Mucosa of descending colon (tissue), 3 donors: Measurements from ENCODE around the gene GSG1L. TPM values are rescaled to one million over a fixed set of nuclear protein-coding genes. Genes with fewer than 3 reads are reported as not detected.

Experiments
- ATAC-seq: fragments of 200-7000 bp; cut with Tn5 transposase; one replicate; pipeline ENCODE4 v1.9.1; 2020; ENCODE audit warnings: mild to moderate bottlenecking, moderate library complexity
- DNase-seq, 3 donors: peaks; one replicate each; pipeline ENCODE4 v3.0.0-alpha.2; 2020
- H3K36me3 ChIP-seq: fragments of 200-600 bp; one replicate; pipeline ENCODE4 v1.8.0; 2021; ENCODE audit warnings: low read depth, mild to moderate bottlenecking
- H3K4me1 ChIP-seq: fragments of 200-600 bp; one replicate; pipeline ENCODE4 v1.8.0; 2021; ENCODE audit warnings: low read depth, mild to moderate bottlenecking
- H3K4me3 ChIP-seq: fragments of 200-600 bp; one replicate; pipeline ENCODE4 v1.8.0; 2021; ENCODE audit warnings: mild to moderate bottlenecking
- H3K9me3 ChIP-seq: fragments of 200-600 bp; one replicate; pipeline ENCODE4 v1.8.0; 2021; ENCODE audit warnings: mild to moderate bottlenecking
- CTCF ChIP-seq: fragments of 200-600 bp; IDR thresholded peaks from one replicate; pipeline ENCODE4 v1.8.0; 2022; ENCODE audit warnings: antibody characterized with exemption, mild to moderate bottlenecking
- intact Hi-C, 2 donors: fragments of 100-400 bp; cut with DNase I in 1 of 2; cut with micrococcal nuclease in 1 of 2; formaldehyde crosslinking; loops; one replicate each; pipeline versions ENCODE4 v1.11.0 to v1.11.1; 2022; cut with DNase I, micrococcal nuclease
- total RNA-seq, 3 donors: library from RNA; stranded (reverse); fragmentation: NEBNext Ultra II Directional in 2 of 3; extraction: Animal tissue kit (Norgen Biotek cat#: 25700) in 2 of 3; gene quantifications; one replicate each; pipeline versions ENCODE4 v1.2.1 to v1.2.4, GENCODE V29; 2021 to 2023
- donor health status: DM: no; HTN: no; CAD: no; lungs with moderate emphysema.
- donor health status: DM: no; HTN: no; CAD: no.
- donor health status: DM: no; HTN: yes; CAD: no.

GSG1L gene
- total RNA-seq, 3 donors from 2014 or later, result 0.46 to 1.2 TPM; not detected in 1

GRCh38 chr16:27767081-27767480 is 296.4 kb downstream of the GSG1L start:
- no peak overlapping the region for H3K4me3 ChIP-seq
- no peaks in the 10 kb centered on the region for H3K4me1 ChIP-seq
- peaks cover 2% of the 10 kb centered on the region for H3K9me3 ChIP-seq
- DNase-seq, result peak in 1 of 3 donors; percentile 2
- intact Hi-C loops, result no loop called here
- no peaks in the 10 kb centered on the region for H3K36me3 ChIP-seq
- no peak for TF ChIP-seq CTCF
- no peak for ATAC-seq

- TF ChIP-seq CTCF, result no peak
- intact Hi-C loops, result no loop called here
- ATAC-seq (no peak), DNase-seq (peak in 1 of 3 donors; percentile 22)
- H3K9me3 ChIP-seq, result peaks cover 2% of the 10 kb centered on the region
- no peaks in the 10 kb centered on the region for H3K4me1 ChIP-seq
- H3K36me3 ChIP-seq, result no peaks in the 10 kb centered on the region
- no peak overlapping the region for H3K4me3 ChIP-seq
These were observed 297.1 kb downstream of the GSG1L start for GRCh38 chr16:27766236-27766925.

- Histone ChIP-seq H3K36me3 (no peaks in the 10 kb centered on the region), H3K4me1 (no peaks in the 10 kb centered on the region), H3K4me3 (no peak overlapping the region), H3K9me3 (peaks cover 2% of the 10 kb centered on the region)
- TF ChIP-seq CTCF, result no peak
- ATAC-seq (no peak), DNase-seq (no peak)
- intact Hi-C loops, result no loop called here
These were observed 298.4 kb downstream of the GSG1L start for GRCh38 chr16:27764869-27765675.

GRCh38 chr16:27764427-27764826 is 299.1 kb downstream of the GSG1L start:
- intact Hi-C loops, result no loop called here
- Histone ChIP-seq H3K4me3 (no peak overlapping the region), H3K4me1 (no peaks in the 10 kb centered on the region), H3K9me3 (peaks cover 2% of the 10 kb centered on the region), H3K36me3 (no peaks in the 10 kb centered on the region)
- ATAC-seq (no peak), DNase-seq (no peak)
- no peak for TF ChIP-seq CTCF

GRCh38 chr16:27762441-27762840 is 301.1 kb downstream of the GSG1L start:
- peak in 2 of 3 donors; percentile 0 to 14 for DNase-seq
- H3K4me3 ChIP-seq, result no peak overlapping the region
- H3K4me1 ChIP-seq, result no peaks in the 10 kb centered on the region
- H3K9me3 ChIP-seq, result peaks cover 2% of the 10 kb centered on the region
- intact Hi-C loops, result no loop called here
- TF ChIP-seq CTCF, result no peak
- H3K36me3 ChIP-seq, result no peaks in the 10 kb centered on the region
- no peak for ATAC-seq
